ENCODE results near the gene SSTR3.

DNA sequence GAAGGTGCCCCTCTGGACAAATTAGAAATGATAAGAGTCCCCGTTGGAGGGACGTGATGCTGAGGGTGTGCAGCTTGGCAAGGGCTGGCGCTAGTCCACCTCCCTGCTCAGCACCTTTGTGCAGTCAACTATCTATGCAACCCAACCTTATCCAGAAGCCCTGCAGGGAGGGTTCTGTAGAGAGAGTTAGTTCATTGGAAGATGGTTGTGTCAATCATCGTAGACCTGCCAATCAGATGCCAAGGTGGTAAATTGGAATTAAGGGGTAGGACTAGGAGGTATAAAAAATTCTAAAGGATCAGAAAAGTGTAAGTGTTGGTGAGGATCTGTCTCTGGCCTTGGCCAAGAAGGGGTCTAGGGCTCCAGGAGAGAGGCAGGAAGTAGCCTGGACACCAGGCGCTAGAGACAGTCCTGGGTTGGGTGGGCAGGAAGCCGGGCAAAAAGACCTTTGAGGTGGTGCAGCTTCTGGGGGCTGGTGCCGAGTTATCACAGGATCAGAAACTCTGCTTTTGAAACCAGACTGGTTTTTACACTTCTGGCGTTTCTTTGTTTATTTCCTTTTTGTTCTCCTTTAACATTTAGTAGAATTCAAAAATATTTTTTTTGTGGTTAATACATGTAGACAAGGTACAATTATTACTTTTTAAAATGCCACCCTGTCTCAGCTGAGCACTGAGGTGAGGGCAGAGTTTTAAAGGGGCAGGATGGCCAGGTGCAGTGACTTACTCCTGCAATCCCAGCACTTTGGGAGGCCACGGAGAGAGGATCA lies 25.9 kb downstream of the SSTR3 start:
- TF ChIP-seq CTCF (IDR thresholded peaks at IDR 0.05; ENCODE audit: insufficient read depth, low read depth, low read length) (no peak), EZH2 (IDR thresholded peaks at IDR 0.05; ENCODE audit: insufficient read depth, low read length) (no peak)
